Fibroblast of lung (primary cell): Measurements from ENCODE around the gene GPS1. TPM values are rescaled to one million over a fixed set of nuclear protein-coding genes. Genes with fewer than 3 reads are reported as not detected.

Experiments
- DNase-seq, 2 donors: peaks; one replicate each; pipeline versions ENCODE4 v3.0.0 to v3.0.0-alpha.2; 2010; ENCODE audit warnings: low read depth in 2 of 2
- H2AFZ ChIP-seq: 2 replicates; pipeline ENCODE4 v1.5.1; 2012; ENCODE audit warnings: low read length, control low read depth, inconsistent platforms
- H3K27ac ChIP-seq: 2 replicates; pipeline ENCODE4 v1.5.1; 2011; ENCODE audit warnings: low read length, control low read depth; ENCODE audit not compliant: insufficient read depth
- H3K27me3 ChIP-seq: 2 replicates; pipeline ENCODE4 v1.5.1; 2011; ENCODE audit warnings: mild to moderate bottlenecking, low read length; ENCODE audit not compliant: control insufficient read depth, insufficient read depth
- H3K36me3 ChIP-seq: 2 replicates; pipeline ENCODE4 v1.5.1; 2011; ENCODE audit warnings: low read length; ENCODE audit not compliant: control insufficient read depth, insufficient read depth
- H3K4me1 ChIP-seq: 2 replicates; pipeline ENCODE4 v1.5.1; 2011; ENCODE audit warnings: low read length; ENCODE audit not compliant: control insufficient read depth, insufficient read depth; ENCODE audit errors: extremely low read depth
- H3K4me2 ChIP-seq: 2 replicates; pipeline ENCODE4 v1.5.1; 2011; ENCODE audit warnings: low read length, control low read depth; ENCODE audit not compliant: insufficient read depth; ENCODE audit errors: extremely low read depth
- H3K4me3 ChIP-seq, 4 experiments: fragments of 200-600 bp in 1 of 4; sonication (generic) in 1 of 4; replicated peaks in 1 of 4; 2 replicates each; pipeline ENCODE4 v1.5.1; 2011 to 2016; ENCODE audit warnings: low read length in 4 of 4, low read depth in 3 of 4, mild to moderate bottlenecking in 3 of 4, control low read depth in 2 of 4, inconsistent platforms in 1 of 4, mixed read lengths in 1 of 4; ENCODE audit not compliant: insufficient read depth in 1 of 4; ENCODE audit errors: control extremely low read depth in 1 of 4
- H3K79me2 ChIP-seq: 2 replicates; pipeline ENCODE4 v1.5.1; 2012; ENCODE audit warnings: mild to moderate bottlenecking, low read length, inconsistent platforms; ENCODE audit not compliant: control insufficient read depth, insufficient read depth
- H3K9ac ChIP-seq: 2 replicates; pipeline ENCODE4 v1.5.1; 2011; ENCODE audit warnings: mild to moderate bottlenecking, low read length, control low read depth; ENCODE audit not compliant: insufficient read depth
- H3K9me3 ChIP-seq: 2 replicates; pipeline ENCODE4 v1.5.1; 2012; ENCODE audit warnings: low read depth, low read length; ENCODE audit not compliant: control insufficient read depth, insufficient read depth
- H4K20me1 ChIP-seq: 2 replicates; pipeline ENCODE4 v1.5.1; 2011; ENCODE audit warnings: low read length; ENCODE audit not compliant: control insufficient read depth, insufficient read depth; ENCODE audit errors: extremely low read depth
- EZH2 ChIP-seq: IDR thresholded peaks from 2 replicates; pipeline ENCODE4 v1.5.1; 2012; ENCODE audit warnings: low read length, control low read depth, mild to moderate bottlenecking; ENCODE audit errors: missing control alignments
- polyA plus RNA-seq, 2 donors: library from polyadenylated mRNA; depleted of rRNA in 1 of 2; stranded (reverse) in 1 of 2; unstranded in 1 of 2; fragments of >200 nt; gene quantifications; 2 replicates each; pipeline ENCODE4 v1.2.1, GENCODE V29; 2011 to 2012; ENCODE audit warnings: missing spikeins in 1 of 2
- total RNA-seq: library from RNA; depleted of rRNA; stranded (reverse); fragments of >200 nt; gene quantifications from 2 replicates; pipeline ENCODE4 v1.2.1, GENCODE V29; 2014
- TF ChIP-seq, protein P1 (sequence below), 2 donors: IDR thresholded peaks in 1 of 2; conservative IDR thresholded peaks in 1 of 2; 1 replicate in 1 of 2; 2 replicates in 1 of 2; pipeline ENCODE4 v1.5.1; 2011 to 2012; ENCODE audit warnings: low read length in 2 of 2, control low read depth in 1 of 2, inconsistent platforms in 1 of 2, low read depth in 1 of 2, mild to moderate bottlenecking in 1 of 2

GPS1 gene
- total and polyA plus RNA-seq, 2 donors (not counting 1 experiment from before 2014, with no cell fraction given): 53.3 to 76.6 TPM

DNA sequence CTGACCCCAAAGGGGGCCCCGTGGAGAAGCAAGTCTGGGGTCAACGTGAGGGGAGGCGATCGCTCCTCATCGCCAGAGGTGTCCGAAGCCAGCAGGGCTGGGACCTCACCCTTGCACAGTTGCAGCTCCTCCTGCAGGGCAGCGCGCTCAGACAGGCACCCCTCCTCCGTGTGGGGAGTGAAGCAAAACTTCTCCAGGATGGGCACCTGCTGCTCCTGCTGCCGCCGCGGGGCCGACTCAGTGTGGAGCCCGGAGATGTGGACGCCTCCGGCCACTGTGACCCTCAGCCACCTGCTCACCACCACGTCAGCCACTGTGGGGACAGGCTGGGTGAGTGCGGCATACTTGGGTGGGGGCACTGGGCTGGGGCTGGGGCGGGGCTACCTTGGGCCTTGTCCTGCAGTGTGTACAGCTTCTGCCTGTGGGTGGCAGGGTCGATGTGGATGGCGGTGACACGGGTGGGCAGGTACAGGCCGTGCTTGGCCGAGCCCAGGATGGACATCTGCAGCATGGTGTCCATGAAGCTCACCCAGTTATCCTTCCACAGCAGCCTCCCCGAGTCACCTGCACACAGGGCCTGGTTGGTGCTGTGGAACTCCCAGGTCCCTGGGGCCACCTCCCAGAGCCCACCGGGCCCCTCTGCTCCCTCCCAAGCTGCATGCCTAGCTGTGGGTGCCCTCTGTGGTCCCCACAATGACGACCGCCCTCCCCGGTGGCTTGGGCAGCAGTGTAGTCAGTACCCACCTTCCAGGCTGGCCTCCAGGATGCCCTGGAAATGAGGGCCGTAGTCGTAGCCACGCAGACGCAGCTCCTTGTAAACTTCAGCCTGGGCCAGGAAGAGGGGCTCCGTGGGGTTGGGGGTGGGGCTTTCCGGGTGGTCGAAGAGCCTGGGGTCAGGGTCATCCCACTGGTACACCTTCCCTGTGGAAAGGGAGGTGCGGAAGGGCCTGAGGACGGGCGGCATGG lies 35.5 kb downstream of the GPS1 start:
- TF ChIP-seq, protein P1, sequence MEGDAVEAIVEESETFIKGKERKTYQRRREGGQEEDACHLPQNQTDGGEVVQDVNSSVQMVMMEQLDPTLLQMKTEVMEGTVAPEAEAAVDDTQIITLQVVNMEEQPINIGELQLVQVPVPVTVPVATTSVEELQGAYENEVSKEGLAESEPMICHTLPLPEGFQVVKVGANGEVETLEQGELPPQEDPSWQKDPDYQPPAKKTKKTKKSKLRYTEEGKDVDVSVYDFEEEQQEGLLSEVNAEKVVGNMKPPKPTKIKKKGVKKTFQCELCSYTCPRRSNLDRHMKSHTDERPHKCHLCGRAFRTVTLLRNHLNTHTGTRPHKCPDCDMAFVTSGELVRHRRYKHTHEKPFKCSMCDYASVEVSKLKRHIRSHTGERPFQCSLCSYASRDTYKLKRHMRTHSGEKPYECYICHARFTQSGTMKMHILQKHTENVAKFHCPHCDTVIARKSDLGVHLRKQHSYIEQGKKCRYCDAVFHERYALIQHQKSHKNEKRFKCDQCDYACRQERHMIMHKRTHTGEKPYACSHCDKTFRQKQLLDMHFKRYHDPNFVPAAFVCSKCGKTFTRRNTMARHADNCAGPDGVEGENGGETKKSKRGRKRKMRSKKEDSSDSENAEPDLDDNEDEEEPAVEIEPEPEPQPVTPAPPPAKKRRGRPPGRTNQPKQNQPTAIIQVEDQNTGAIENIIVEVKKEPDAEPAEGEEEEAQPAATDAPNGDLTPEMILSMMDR (conservative IDR thresholded peaks at IDR 0.05 in 1 of 2, IDR thresholded peaks at IDR 0.05 in 1 of 2; ENCODE audit: low read depth in 1 of 2, low read length in 2 of 2): no peak
- no peak for TF ChIP-seq EZH2
- Histone ChIP-seq H3K4me1 (no peaks in the 10 kb centered on the region), H3K4me2 (no peak overlapping the region), H3K27ac (no peak overlapping the region), H3K9me3 (no peaks in the 10 kb centered on the region), H2AFZ (no peak overlapping the region), H4K20me1 (no peaks in the 10 kb centered on the region), H3K4me3 (no peak overlapping the region), H3K79me2 (peaks cover 7% of the 10 kb centered on the region), H3K27me3 (no peaks in the 10 kb centered on the region), H3K9ac (no peak overlapping the region), H3K36me3 (peaks cover 83% of the 10 kb centered on the region)
- DNase-seq: no peak

DNA sequence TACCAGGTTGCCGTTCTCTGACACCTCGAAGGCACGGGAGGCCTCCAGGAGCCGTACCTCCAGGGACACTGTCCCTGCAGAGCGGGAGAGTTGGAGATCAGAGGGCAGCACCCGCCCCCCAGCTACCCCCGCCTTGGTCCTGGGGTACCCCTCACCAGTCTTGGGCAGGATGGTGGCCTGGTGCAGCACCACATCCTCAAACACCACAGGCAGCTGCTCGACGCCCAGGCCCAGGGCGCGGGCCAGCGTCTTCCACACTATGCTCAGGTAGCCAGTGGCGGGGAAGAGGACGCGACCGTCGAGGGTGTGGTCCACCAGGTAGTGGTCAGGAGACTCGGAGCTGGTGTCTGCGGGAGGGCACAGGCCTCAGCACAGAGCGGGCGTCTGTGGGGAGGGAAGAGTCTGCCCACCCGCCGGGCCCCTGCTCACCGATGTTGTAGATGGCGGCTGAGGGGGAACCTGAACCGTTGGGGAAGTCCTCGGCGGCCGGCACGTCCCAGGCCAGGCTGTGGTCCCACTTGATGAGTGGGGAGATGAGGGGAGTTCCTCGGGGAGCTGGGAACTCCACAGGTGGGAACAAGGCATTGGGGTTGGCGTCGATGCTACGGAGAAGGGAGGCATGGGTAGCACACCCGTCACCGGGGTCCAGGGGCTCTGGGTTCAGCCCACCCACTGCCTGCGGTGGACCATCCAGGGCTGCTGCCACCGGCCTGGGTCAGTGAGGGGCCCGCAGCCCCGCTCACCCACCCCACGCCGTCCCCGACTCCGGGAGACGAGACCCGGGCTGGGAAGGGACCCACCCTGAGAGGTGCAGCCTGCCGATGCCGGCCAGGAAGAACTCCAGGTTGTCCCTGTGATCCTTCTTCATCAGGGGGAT lies 36.5 kb downstream of the GPS1 start:
- H3K9me3 ChIP-seq: no peaks in the 10 kb centered on the region
- no peak for TF ChIP-seq EZH2
- TF ChIP-seq, protein P1 (conservative IDR thresholded peaks at IDR 0.05 in 1 of 2, IDR thresholded peaks at IDR 0.05 in 1 of 2; ENCODE audit: low read depth in 1 of 2, low read length in 2 of 2): no peak
- no peaks in the 10 kb centered on the region for H4K20me1 ChIP-seq
- no peak for DNase-seq
- peaks cover 9% of the 10 kb centered on the region for H3K79me2 ChIP-seq
- peaks cover 80% of the 10 kb centered on the region for H3K36me3 ChIP-seq
- no peak overlapping the region for H3K27ac ChIP-seq
- H2AFZ ChIP-seq: no peak overlapping the region
- H3K4me3 ChIP-seq: no peak overlapping the region
- no peaks in the 10 kb centered on the region for H3K4me1 ChIP-seq
- H3K27me3 ChIP-seq: no peaks in the 10 kb centered on the region
- H3K4me2 ChIP-seq: no peak overlapping the region
- no peak overlapping the region for H3K9ac ChIP-seq
